SJCRH30 (cell line): Measurements from ENCODE around the gene EPB41L2. TPM values are rescaled to one million over a fixed set of nuclear protein-coding genes. Genes with fewer than 3 reads are reported as not detected.
"Not testable (repeated sequence)": the region's sequence is repeated elsewhere in the genome, so short reads cannot be mapped to it uniquely, and the experiment has no call there.

Source experiments
- DNase-seq, 2 experiments: peaks; one replicate each; pipeline ENCODE4 v3.0.0-alpha.2; 2015 to 2020
- H3K27ac ChIP-seq: fragments of 250-450 bp; sonication (Bioruptor Pico); 2 replicates; pipeline ENCODE4 v1.5.1; 2020; ENCODE audit warnings: mild to moderate bottlenecking, moderate library complexity
- H3K27me3 ChIP-seq: fragments of 250-450 bp; sonication (Bioruptor Pico); 2 replicates; pipeline ENCODE4 v1.5.1; 2020; ENCODE audit warnings: mild to moderate bottlenecking, moderate library complexity
- H3K36me3 ChIP-seq: fragments of 250-450 bp; sonication (Bioruptor Pico); 2 replicates; pipeline ENCODE4 v1.5.1; 2020; ENCODE audit warnings: mild to moderate bottlenecking, moderate library complexity
- H3K4me1 ChIP-seq: fragments of 250-450 bp; sonication (Bioruptor Pico); 2 replicates; pipeline ENCODE4 v1.5.1; 2020; ENCODE audit warnings: mild to moderate bottlenecking, moderate library complexity
- H3K4me3 ChIP-seq: fragments of 250-450 bp; sonication (Bioruptor Pico); 2 replicates; pipeline ENCODE4 v1.5.1; 2020; ENCODE audit warnings: mild to moderate bottlenecking, moderate library complexity
- H3K9me3 ChIP-seq: fragments of 250-450 bp; sonication (Bioruptor Pico); replicated peaks from 2 replicates; pipeline ENCODE4 v1.5.1; 2020; ENCODE audit warnings: mild to moderate bottlenecking, moderate library complexity
- total RNA-seq: library from RNA; depleted of rRNA; stranded (reverse); fragments of >200 nt; shearing (Covaris generic); gene quantifications from 2 replicates; pipeline ENCODE4 v1.2.3, GENCODE V29; 2014; rRNA removed

The EPB41L2 gene
- 89.3 and 95.9 TPM in 2 replicates for total RNA-seq

DNA sequence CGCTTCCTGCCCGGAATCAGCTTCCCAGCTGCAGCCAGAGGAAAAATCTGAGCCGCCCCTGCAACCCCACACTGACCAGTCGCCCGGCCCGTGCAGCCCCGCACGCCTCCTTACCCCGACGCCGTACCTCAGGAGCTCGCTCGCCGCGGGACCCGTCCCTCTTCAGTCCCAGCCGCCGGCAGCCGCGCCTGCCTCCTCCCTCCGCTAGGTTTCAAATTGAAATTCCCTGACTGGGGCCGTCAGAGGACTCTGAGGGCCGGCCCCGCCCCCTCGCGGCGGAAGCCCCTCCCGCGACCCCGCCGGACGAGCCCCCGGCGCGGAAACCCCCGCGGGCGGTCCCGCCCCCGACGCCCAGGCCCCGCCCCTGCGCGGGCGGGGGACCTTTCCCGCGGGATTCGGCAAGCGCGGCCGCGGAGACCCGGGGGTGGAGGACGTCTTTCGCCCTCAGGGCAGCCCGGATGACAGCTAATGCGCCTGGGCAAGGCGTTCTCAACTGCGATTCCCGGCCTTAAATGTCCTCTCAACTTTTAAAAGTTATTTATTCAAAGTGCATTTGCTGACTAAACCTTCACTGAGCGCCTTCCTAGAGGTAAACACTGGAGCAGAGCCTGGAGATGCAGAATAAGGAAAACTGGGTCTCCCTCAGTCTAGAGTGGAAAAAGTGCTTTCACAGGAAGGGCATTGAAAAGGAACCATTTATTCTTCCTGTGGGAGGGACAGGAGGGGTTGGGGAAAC lies at the start of gene EPB41L2:
EPB41L2 (minus strand) TSS at position 218 of the 736 bp plus-strand sequence. CDS start 106,760 bp downstream, outside the sequence.
- peaks cover 32% of the 10 kb centered on the region for H3K4me1 ChIP-seq
- peak within 1 kb of the TSS; percentile 84 for H3K27ac ChIP-seq
- peak; percentile 90 to 93 for DNase-seq
- H3K36me3 ChIP-seq, result no peaks in the 10 kb centered on the region
- H3K9me3 ChIP-seq, result no peaks in the 10 kb centered on the region
- no peaks in the 10 kb centered on the region for H3K27me3 ChIP-seq
- peak within 1 kb of the TSS; percentile 97 for H3K4me3 ChIP-seq

GRCh38 chr6:131112249-131112648 lies 49.2 kb upstream of the EPB41L2 start:
- 0 out of 2 replicates have a peak, but pooled peaks cover 2% of the 10 kb centered on the region for H3K9me3 ChIP-seq
- H3K4me3 ChIP-seq, result no peak overlapping the region
- no peak for DNase-seq
- no peaks in the 10 kb centered on the region for H3K36me3 ChIP-seq
- H3K4me1 ChIP-seq, result no peaks in the 10 kb centered on the region
- no peak overlapping the region for H3K27ac ChIP-seq
- H3K27me3 ChIP-seq, result no peaks in the 10 kb centered on the region

DNA sequence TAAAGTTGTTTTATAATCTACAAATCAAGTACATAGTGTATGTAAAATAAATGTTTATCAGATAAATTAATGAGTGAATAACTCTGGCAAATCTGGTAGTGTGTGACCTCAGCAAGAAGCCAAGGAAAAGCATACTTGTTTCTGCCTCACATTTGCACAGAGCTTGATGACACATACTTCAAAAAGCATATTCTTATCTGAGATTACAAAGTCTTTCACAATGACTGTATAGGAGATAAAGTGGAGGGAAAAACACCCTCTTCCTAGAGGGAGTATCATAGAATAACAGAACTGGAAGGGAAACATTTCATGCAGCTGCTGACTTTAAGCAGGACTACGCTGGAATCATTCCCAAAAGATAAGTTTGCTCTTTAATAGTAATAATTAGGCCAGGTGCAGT lies 44.1 kb upstream of the EPB41L2 start:
- no peak for DNase-seq
- H3K27ac ChIP-seq, result no peak overlapping the region
- no peaks in the 10 kb centered on the region for H3K36me3 ChIP-seq
- no peaks in the 10 kb centered on the region; the same call in 1 of the 2 replicates for H3K4me1 ChIP-seq
- no peaks in the 10 kb centered on the region for H3K27me3 ChIP-seq
- no peak overlapping the region for H3K4me3 ChIP-seq
- no peaks in the 10 kb centered on the region for H3K9me3 ChIP-seq

DNA sequence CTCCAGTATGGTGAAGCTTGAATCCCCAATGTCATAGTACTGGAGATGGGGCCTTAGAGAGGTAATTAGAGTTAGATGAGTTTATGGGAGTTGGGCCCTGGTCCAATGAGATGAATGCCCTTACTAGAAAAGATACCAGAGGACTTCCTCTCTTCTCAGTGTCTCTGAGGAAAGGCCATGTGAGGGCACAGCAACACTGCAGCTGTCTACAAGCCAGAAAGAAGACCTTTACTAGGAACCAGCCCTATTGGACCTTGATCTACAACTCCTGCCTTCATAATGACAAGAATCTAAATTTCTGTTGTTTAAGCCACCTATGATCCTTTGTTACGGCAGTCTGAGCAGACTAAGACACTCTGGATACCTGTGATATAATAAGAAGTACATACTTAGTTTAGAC lies 40.9 kb upstream of the EPB41L2 start:
- Histone ChIP-seq H3K9me3 (no peaks in the 10 kb centered on the region), H3K27ac (no peak overlapping the region), H3K36me3 (no peaks in the 10 kb centered on the region)

DNA sequence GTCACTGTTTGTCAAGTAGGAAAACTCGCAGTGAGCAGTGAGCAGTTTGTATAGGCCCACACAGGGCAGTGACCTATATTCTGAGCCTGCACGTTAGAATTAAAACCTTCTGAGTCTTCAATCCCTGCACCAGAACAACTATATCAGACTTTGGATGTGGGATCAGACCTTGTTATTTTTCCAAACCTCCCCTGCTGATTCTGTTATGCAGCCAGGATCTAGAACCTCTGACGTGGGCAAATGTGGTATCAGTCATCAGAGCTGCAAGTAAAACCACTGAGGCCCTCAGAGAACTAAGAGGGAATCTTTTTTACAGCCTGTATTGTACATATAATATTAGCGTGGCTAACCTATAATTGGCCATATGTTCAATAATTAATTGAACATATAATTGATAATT lies 40.3 kb upstream of the EPB41L2 start:
- no peak overlapping the region for H3K4me3 ChIP-seq
- H3K4me1 ChIP-seq, result peaks cover 3% of the 10 kb centered on the region
- DNase-seq, result no peak
- H3K36me3 ChIP-seq, result no peaks in the 10 kb centered on the region
- H3K9me3 ChIP-seq, result no peaks in the 10 kb centered on the region
- no peaks in the 10 kb centered on the region for H3K27me3 ChIP-seq
- H3K27ac ChIP-seq, result no peak overlapping the region

More for the DNA sequence above, 40.9 kb upstream of the EPB41L2 start:
- DNase-seq, result no peak
- peaks cover 3% of the 10 kb centered on the region for H3K4me1 ChIP-seq
- H3K4me3 ChIP-seq, result no peak overlapping the region
- H3K27me3 ChIP-seq, result no peaks in the 10 kb centered on the region

DNA sequence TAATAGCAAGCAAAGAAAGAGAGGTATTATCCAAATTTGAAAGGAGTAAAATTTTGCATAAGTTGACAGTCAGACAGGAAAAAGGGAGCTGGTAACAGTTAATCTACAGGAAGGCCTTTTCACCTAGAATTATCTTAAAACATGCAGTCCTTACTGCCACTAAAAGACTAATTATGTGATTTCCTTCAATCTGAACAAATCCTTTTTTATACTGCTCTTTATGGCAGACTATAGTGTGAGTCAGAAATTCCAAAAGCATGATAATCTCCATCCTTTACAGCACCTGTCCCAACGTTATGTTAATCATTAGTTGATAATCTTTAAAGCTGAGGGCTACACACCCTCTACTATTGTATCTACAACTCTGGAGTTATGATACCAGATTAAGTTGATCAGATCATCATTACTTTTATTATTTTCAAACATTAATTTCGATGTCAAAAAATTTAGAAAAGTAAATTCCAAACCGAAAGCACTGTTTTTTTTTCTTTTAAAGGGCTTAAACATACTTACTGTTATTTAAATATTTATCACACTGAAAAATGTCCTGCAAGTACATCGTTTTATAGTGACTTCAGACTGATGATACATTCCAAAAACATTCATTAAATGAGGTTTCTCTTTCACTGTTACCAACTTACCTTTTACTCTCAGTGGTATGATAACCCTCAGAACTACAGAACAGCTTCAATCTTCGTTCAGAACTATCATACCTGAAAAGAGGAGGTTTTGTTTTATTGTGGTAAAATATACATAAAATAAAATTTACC lies 39.1 kb upstream of the EPB41L2 start:
- no peak for DNase-seq

GRCh38 chr6:131096786-131097185 lies 33.7 kb upstream of the EPB41L2 start:
- peaks cover 6% of the 10 kb centered on the region for H3K9me3 ChIP-seq
- H3K27me3 ChIP-seq, result no peaks in the 10 kb centered on the region
- no peaks in the 10 kb centered on the region; the same call in 1 of the 2 replicates for H3K4me1 ChIP-seq
- H3K27ac ChIP-seq, result no peak overlapping the region
- DNase-seq, result no peak
- no peak overlapping the region for H3K4me3 ChIP-seq
- H3K36me3 ChIP-seq, result no peaks in the 10 kb centered on the region

More for the DNA sequence above, 39.1 kb upstream of the EPB41L2 start:
- H3K4me1 ChIP-seq, result peaks cover 3% of the 10 kb centered on the region
- no peak overlapping the region for H3K4me3 ChIP-seq
- no peaks in the 10 kb centered on the region for H3K36me3 ChIP-seq
- no peaks in the 10 kb centered on the region for H3K9me3 ChIP-seq
- no peaks in the 10 kb centered on the region for H3K27me3 ChIP-seq
- H3K27ac ChIP-seq, result no peak overlapping the region

- H3K36me3 ChIP-seq, result no peaks in the 10 kb centered on the region
- no peaks in the 10 kb centered on the region for H3K4me1 ChIP-seq
- DNase-seq, result no peak
- H3K27me3 ChIP-seq, result no peaks in the 10 kb centered on the region
- H3K9me3 ChIP-seq, result peaks cover 7% of the 10 kb centered on the region
- H3K4me3 ChIP-seq, result no peak overlapping the region
- no peak overlapping the region for H3K27ac ChIP-seq
Measured at GRCh38 chr6:131093334-131093733, 30.3 kb upstream of the EPB41L2 start.

- not testable (repeated sequence) for H3K27me3 ChIP-seq, H3K9me3 ChIP-seq, H3K4me3 ChIP-seq, DNase-seq, H3K4me1 ChIP-seq, H3K36me3 ChIP-seq, H3K27ac ChIP-seq
Measured at GRCh38 chr6:131091944-131092343, 28.9 kb upstream of the EPB41L2 start.

DNA sequence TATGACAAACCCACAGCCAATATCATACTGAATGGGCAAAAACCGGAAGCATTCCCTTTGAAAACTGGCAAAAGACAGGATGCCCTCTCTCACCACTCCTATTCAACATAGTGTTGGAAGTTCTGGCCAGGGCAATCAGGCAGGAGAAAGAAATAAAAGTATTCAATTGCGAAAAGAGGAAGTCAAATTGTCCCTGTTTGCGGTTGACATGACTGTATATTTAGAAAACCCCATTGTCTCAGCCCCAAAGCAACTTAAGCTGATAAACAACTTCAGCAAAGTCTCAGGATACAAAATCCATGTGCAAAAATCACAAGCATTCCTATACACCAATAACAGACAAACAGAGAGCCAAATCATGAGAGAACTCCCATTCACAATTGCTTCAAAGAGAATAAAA lies 27.3 kb upstream of the EPB41L2 start:
- DNase-seq, H3K9me3 ChIP-seq, H3K4me1 ChIP-seq, H3K27ac ChIP-seq, H3K36me3 ChIP-seq, H3K4me3 ChIP-seq, H3K27me3 ChIP-seq: not testable (repeated sequence)

GRCh38 chr6:131084982-131085381 lies 21.9 kb upstream of the EPB41L2 start:
- Histone ChIP-seq H3K27ac (no peak overlapping the region), H3K27me3 (no peaks in the 10 kb centered on the region)

DNA sequence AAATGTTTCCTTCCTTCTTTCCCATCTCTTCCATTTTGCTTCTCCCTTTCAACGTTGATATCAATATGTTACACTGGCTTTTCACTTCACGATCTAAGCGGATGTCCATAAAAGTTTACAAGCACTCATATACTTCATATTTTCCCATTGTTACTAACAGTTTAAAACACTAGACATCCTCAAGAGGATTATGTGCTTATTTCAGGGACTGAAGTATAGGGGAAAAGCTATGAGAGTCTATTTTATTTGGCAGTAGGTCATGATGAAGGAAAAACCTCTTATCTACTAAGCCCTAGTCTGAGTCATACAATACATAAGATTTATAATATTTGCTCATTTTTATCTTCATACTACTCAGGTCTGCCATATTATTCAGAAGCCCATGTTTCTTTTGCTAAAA lies 20.6 kb upstream of the EPB41L2 start:
- no peak for DNase-seq
- no peak overlapping the region for H3K27ac ChIP-seq
- H3K4me1 ChIP-seq, result no peaks in the 10 kb centered on the region
- H3K27me3 ChIP-seq, result no peaks in the 10 kb centered on the region
- H3K36me3 ChIP-seq, result no peaks in the 10 kb centered on the region
- no peaks in the 10 kb centered on the region for H3K9me3 ChIP-seq
- no peak overlapping the region for H3K4me3 ChIP-seq

More at GRCh38 chr6:131084982-131085381, 21.9 kb upstream of the EPB41L2 start:
- DNase-seq, result no peak
- no peaks in the 10 kb centered on the region for H3K9me3 ChIP-seq
- H3K4me3 ChIP-seq, result no peak overlapping the region
- H3K4me1 ChIP-seq, result no peaks in the 10 kb centered on the region
- no peaks in the 10 kb centered on the region for H3K36me3 ChIP-seq

DNA sequence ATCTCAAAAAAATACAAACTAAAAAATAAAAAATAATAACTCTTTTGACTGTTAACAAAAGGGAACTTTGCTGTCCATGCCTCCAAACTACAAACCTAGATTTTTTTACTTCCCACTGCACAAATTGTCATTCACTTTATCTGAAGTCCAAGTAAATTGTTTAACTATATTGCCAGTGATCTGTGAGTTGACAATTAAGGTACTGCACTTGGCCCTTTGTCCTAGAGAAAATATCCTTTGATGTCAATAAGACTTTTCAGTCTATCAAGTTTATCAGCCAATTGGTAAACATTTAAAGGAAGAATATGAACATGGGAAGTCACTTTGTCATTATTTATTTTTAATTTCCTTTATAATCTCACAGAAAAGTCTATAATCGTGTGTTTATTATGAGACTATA lies 19.3 kb upstream of the EPB41L2 start:
- Histone ChIP-seq H3K27me3 (no peaks in the 10 kb centered on the region), H3K9me3 (no peaks in the 10 kb centered on the region), H3K36me3 (no peaks in the 10 kb centered on the region), H3K4me1 (no peaks in the 10 kb centered on the region), H3K27ac (no peak overlapping the region), H3K4me3 (no peak overlapping the region)
- no peak for DNase-seq

GRCh38 chr6:131080084-131080483 lies 17.0 kb upstream of the EPB41L2 start:
- Histone ChIP-seq H3K4me1 (no peaks in the 10 kb centered on the region), H3K27me3 (no peaks in the 10 kb centered on the region), H3K36me3 (no peaks in the 10 kb centered on the region), H3K4me3 (no peak overlapping the region), H3K9me3 (no peaks in the 10 kb centered on the region), H3K27ac (no peak overlapping the region)
- no peak for DNase-seq

- H3K27ac ChIP-seq, result no peak overlapping the region
- H3K4me1 ChIP-seq, result no peaks in the 10 kb centered on the region
- H3K4me3 ChIP-seq, result no peak overlapping the region
Measured at GRCh38 chr6:131073577-131073976, 10.5 kb upstream of the EPB41L2 start.

More at GRCh38 chr6:131073577-131073976, 10.5 kb upstream of the EPB41L2 start:
- DNase-seq, result no peak
- Histone ChIP-seq H3K36me3 (no peaks in the 10 kb centered on the region), H3K9me3 (no peaks in the 10 kb centered on the region), H3K27me3 (no peaks in the 10 kb centered on the region)
